ENCODE measurements around the gene GJA8. TPM values are rescaled to one million over a fixed set of nuclear protein-coding genes. Genes with fewer than 3 reads are reported as not detected.

Gene GJA8
- total and polyA plus RNA-seq, 7 donors: not detected

DNA sequence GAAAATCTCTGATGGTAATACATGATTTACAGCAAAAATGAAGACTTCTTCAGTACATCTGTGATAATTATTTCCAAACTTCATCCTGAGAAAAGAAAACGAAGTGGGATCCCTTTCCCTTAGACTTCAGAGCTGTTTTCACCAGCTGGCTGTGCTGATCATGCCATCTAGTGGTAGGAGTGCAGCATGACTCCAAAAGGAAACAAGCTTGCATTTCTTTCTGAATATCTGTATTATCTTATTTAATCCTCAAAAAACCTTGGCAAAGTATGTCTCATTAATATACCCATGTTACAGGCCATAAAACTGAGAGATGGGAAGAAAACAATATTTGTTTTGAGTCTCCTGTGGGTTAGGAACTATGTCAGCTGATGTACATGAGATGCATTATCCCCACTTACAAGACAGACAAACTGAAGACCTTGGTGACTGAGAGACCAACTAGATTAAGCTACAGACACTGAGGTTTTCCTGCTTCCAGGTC is 9.8 kb upstream of the GJA8 start:
- Histone ChIP-seq H3K27me3 (ENCODE audit: insufficient read depth in 3 of 3, low read length in 2 of 3) (no peaks in the 10 kb centered on the region), H3K27ac (no peak overlapping the region), H3K9me3 (no peaks in the 10 kb centered on the region), H3K36me3 (ENCODE audit: insufficient read depth in 1 of 2, low read depth in 1 of 2) (no peaks in the 10 kb centered on the region), H3K4me3 (no peak overlapping the region), H3K4me1 (no peaks in the 10 kb centered on the region)
- intact Hi-C loops (cut with DNase I): loop anchor here (2.0 to 10.0 kb wide), 4 partner anchors 170 to 618 kb away; no protein-coding TSS in a partner anchor
- 0 to 7% (median 0%) methylated on average over 1 of the region's 1 CpG for WGBS, 3 donors
- ATAC-seq (peak in 2 of 4 donors; percentile 63 to 76), DNase-seq (no peak)
- TF ChIP-seq, protein P1, sequence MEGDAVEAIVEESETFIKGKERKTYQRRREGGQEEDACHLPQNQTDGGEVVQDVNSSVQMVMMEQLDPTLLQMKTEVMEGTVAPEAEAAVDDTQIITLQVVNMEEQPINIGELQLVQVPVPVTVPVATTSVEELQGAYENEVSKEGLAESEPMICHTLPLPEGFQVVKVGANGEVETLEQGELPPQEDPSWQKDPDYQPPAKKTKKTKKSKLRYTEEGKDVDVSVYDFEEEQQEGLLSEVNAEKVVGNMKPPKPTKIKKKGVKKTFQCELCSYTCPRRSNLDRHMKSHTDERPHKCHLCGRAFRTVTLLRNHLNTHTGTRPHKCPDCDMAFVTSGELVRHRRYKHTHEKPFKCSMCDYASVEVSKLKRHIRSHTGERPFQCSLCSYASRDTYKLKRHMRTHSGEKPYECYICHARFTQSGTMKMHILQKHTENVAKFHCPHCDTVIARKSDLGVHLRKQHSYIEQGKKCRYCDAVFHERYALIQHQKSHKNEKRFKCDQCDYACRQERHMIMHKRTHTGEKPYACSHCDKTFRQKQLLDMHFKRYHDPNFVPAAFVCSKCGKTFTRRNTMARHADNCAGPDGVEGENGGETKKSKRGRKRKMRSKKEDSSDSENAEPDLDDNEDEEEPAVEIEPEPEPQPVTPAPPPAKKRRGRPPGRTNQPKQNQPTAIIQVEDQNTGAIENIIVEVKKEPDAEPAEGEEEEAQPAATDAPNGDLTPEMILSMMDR (IDR thresholded peaks at IDR 0.05): peak; percentile 96

DNA sequence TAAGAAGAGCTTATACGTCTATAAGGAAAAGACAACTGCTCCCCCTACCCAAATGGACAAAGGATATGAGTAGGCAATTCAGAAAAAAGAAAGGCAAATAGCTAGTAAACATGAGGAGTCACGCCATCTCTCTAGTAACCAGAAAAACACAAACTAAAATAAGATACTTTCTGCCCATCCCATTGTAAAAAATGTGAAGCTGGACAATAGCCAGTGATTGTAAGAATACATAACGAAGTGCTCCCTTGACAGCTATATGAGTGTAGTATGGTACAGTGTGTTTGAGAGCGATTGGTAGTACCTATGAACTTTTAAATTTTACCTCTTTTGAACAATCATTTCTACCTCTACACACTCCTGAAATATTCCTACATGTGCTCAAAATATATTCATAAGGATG is 7.5 kb upstream of the GJA8 start:
- Histone ChIP-seq H3K27me3 (ENCODE audit: insufficient read depth in 3 of 3, low read length in 2 of 3) (no peaks in the 10 kb centered on the region), H3K4me3 (no peak overlapping the region), H3K9me3 (no peaks in the 10 kb centered on the region), H3K36me3 (ENCODE audit: insufficient read depth in 1 of 2, low read depth in 1 of 2) (no peaks in the 10 kb centered on the region), H3K4me1 (no peaks in the 10 kb centered on the region), H3K27ac (no peak overlapping the region)
- DNase-seq (no peak), ATAC-seq (no peak)
- WGBS, 3 donors: 53 to 63% (median 56%) methylated on average over 4 of the region's 4 CpGs
- intact Hi-C loops (cut with DNase I): loop anchor here in 1 of 2 donors (1.0 to 10.0 kb wide), 2 partner anchors 171 to 620 kb away; no protein-coding TSS in a partner anchor
- TF ChIP-seq, protein P1 (IDR thresholded peaks at IDR 0.05): no peak

DNA sequence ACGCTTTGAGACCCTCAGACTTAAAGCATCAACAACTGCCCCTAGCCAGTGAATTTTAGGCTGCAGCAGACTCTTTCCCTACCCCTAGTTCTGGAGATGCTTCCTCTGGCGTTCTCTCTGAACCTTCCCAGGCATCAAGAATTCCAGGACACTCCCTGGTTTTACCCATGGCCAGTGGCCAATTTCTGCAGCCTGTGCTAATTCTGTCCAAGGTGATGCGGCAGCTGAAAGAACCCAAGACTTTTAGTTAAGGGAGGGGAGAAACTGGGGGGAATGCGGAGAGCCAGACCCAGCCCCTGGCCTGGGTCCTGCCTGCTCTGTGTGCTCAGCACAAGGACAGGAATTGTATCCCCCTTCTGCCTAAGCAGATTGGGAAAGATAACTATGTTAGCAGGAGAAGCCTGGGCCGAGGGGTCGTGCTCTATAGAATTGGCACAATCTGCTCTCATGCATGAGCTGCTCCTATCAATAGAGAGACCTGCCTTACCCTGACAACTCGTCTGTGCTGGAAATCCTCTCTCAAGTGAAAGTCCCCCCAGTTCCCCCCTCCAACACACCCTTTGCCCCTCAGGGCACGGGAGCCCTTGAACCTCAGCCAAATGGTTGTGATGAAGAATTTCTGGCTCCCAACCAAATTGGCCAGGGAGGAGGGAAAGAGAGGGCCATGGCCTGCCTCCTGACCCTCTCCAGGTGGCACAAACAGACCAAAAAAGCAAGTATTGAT is 5.4 kb upstream of the GJA8 start:
- no peaks in the 10 kb centered on the region for H3K27me3 ChIP-seq (ENCODE audit: insufficient read depth in 3 of 3, low read length in 2 of 3)
- intact Hi-C loops (cut with DNase I): loop anchor here in 1 of 2 donors (10.0 kb wide), 1 partner anchor 622 kb away; no protein-coding TSS in a partner anchor
- no peaks in the 10 kb centered on the region for H3K4me1 ChIP-seq
- ATAC-seq (no peak), DNase-seq (no peak)
- TF ChIP-seq, protein P1 (IDR thresholded peaks at IDR 0.05): no peak
- 47 to 53% (median 51%) methylated on average over 8 of the region's 8 CpGs for WGBS, 3 donors
- H3K9me3 ChIP-seq: no peaks in the 10 kb centered on the region
- no peaks in the 10 kb centered on the region for H3K36me3 ChIP-seq (ENCODE audit: insufficient read depth in 1 of 2, low read depth in 1 of 2)
- no peak overlapping the region for H3K4me3 ChIP-seq
- H3K27ac ChIP-seq: no peak overlapping the region

DNA sequence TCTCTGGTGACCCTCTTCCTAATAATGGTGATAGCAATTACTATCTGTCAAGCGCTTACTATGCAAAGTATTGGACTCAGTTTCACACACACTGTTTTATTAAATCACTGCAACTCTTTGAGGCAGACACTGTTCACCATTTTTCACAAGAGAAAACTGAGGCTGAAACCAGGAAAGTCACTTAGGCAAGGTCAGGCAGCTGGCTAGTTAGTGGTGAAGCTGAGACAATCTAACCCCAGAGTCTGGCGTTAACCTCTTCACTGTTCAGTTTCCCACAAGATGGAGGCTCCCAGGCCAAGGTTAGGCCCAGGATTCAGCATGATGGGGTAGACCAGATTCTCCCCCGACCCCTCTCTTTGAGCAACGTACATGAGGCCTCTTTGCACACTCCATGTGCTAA is 4.8 kb upstream of the GJA8 start:
- no peak for DNase-seq
- WGBS, 3 donors: 87 to 91% (median 88%) methylated on average over 4 of the region's 4 CpGs
- H3K4me1 ChIP-seq: no peaks in the 10 kb centered on the region
- intact Hi-C loops (cut with DNase I): loop anchor here in 1 of 2 donors (10.0 kb wide), 1 partner anchor 623 kb away; no protein-coding TSS in a partner anchor
- no peaks in the 10 kb centered on the region for H3K27me3 ChIP-seq (ENCODE audit: insufficient read depth in 3 of 3, low read length in 2 of 3)
- H3K27ac ChIP-seq: no peak overlapping the region
- H3K4me3 ChIP-seq: no peak overlapping the region
- no peaks in the 10 kb centered on the region for H3K9me3 ChIP-seq
- no peaks in the 10 kb centered on the region for H3K36me3 ChIP-seq (ENCODE audit: insufficient read depth in 1 of 2, low read depth in 1 of 2)
- TF ChIP-seq, protein P1 (IDR thresholded peaks at IDR 0.05): no peak
- ATAC-seq: no peak

Measured in psoas muscle (tissue), 8 donors.